IPS DF 6.9 (cell line): ENCODE measurements around the gene FICD.

Experiments used
- DNase-seq: peaks from one replicate; pipeline ENCODE4 v3.0.0-alpha.2; 2013; ENCODE audit warnings: low read depth, low spot score
- H3K27ac ChIP-seq: one replicate; pipeline ENCODE4 v1.5.1; 2013; ENCODE audit warnings: low read length, control low read depth
- H3K27me3 ChIP-seq: 2 replicates; pipeline ENCODE4 v1.6.1; 2013; ENCODE audit warnings: mild to moderate bottlenecking, low read length; ENCODE audit not compliant: control insufficient read depth, insufficient read depth
- H3K36me3 ChIP-seq: 2 replicates; pipeline ENCODE4 v1.6.1; 2013; ENCODE audit warnings: low read length; ENCODE audit not compliant: control insufficient read depth, insufficient read depth
- H3K4me1 ChIP-seq: 2 replicates; pipeline ENCODE4 v1.6.1; 2013; ENCODE audit warnings: low read length; ENCODE audit not compliant: control insufficient read depth, insufficient read depth
- H3K4me3 ChIP-seq: 2 replicates; pipeline ENCODE4 v1.5.1; 2013; ENCODE audit warnings: mild to moderate bottlenecking, low read length
- H3K9me3 ChIP-seq: 2 replicates; pipeline ENCODE4 v1.6.1; 2013; ENCODE audit warnings: low read length, inconsistent platforms; ENCODE audit not compliant: control insufficient read depth, insufficient read depth
- WGBS: extraction: QIAGEN DNeasy Blood & Tissue Kit; methylation state at CpG from one replicate; pipeline ENCODE4 v1.1.7; 2013; ENCODE audit warnings: mixed read lengths, missing lambda C conversion rate; ENCODE audit not compliant: insufficient read length, insufficient coverage; 5-methylcytosine and 5-hydroxymethylcytosine counted together

The FICD gene

GRCh38 chr12:108565146-108565545, 50.1 kb downstream of the FICD start:
- Histone ChIP-seq H3K36me3 (peaks cover 21% of the 10 kb centered on the region; the same call in 1 of the 2 replicates), H3K4me1 (no peaks in the 10 kb centered on the region), H3K27me3 (no peaks in the 10 kb centered on the region), H3K9me3 (no peaks in the 10 kb centered on the region), H3K4me3 (no peak overlapping the region), H3K27ac (no peak overlapping the region)
- no peak for DNase-seq
- no CpG with 5 or more reads among the region's 3 CpGs for WGBS

- no CpG with 5 or more reads among the region's 2 CpGs for WGBS
- no peak overlapping the region for H3K4me3 ChIP-seq
- no peaks in the 10 kb centered on the region for H3K9me3 ChIP-seq
- H3K4me1 ChIP-seq = no peaks in the 10 kb centered on the region
- H3K36me3 ChIP-seq = peaks cover 21% of the 10 kb centered on the region; the same call in 1 of the 2 replicates
- H3K27me3 ChIP-seq = no peaks in the 10 kb centered on the region
- no peak overlapping the region for H3K27ac ChIP-seq
- no peak for DNase-seq
Measured at GRCh38 chr12:108565976-108566375, 50.9 kb downstream of the FICD start.

GRCh38 chr12:108566452-108566851, 51.4 kb downstream of the FICD start:
- H3K9me3 ChIP-seq = no peaks in the 10 kb centered on the region
- H3K36me3 ChIP-seq = peaks cover 21% of the 10 kb centered on the region; the same call in 1 of the 2 replicates
- no CpG with 5 or more reads among the region's 4 CpGs for WGBS
- no peak for DNase-seq
- H3K4me1 ChIP-seq = no peaks in the 10 kb centered on the region
- H3K27me3 ChIP-seq = no peaks in the 10 kb centered on the region
- H3K27ac ChIP-seq = no peak overlapping the region
- no peak overlapping the region for H3K4me3 ChIP-seq

- no CpG with 5 or more reads among the region's 7 CpGs for WGBS
- Histone ChIP-seq H3K4me1 (no peaks in the 10 kb centered on the region), H3K36me3 (peaks cover 21% of the 10 kb centered on the region; the same call in 1 of the 2 replicates), H3K9me3 (no peaks in the 10 kb centered on the region), H3K27me3 (no peaks in the 10 kb centered on the region), H3K4me3 (no peak overlapping the region), H3K27ac (no peak overlapping the region)
- no peak for DNase-seq
Measured at GRCh38 chr12:108567406-108568337, 52.6 kb downstream of the FICD start.

- Histone ChIP-seq H3K9me3 (no peaks in the 10 kb centered on the region), H3K4me1 (no peaks in the 10 kb centered on the region), H3K27ac (no peak overlapping the region), H3K4me3 (no peak overlapping the region), H3K36me3 (peaks cover 21% of the 10 kb centered on the region; the same call in 1 of the 2 replicates), H3K27me3 (0 out of 2 replicates have a peak, but pooled peaks cover 1% of the 10 kb centered on the region)
- WGBS = no CpG with 5 or more reads among the region's 10 CpGs
- no peak for DNase-seq
Measured at GRCh38 chr12:108568338-108569154, 53.5 kb downstream of the FICD start.
